Stimulated activated CD8-positive, alpha-beta memory T cell treated with anti-CD3 and anti-CD28 coated beads, Interleukin-4, amount 100 ng/mL, for 24 hours (primary cell): Measurements from ENCODE around the gene OPCML.

Experiments used
- DNase-seq: peaks from one replicate; pipeline ENCODE4 v3.0.0-alpha.2; 2020; ENCODE audit warnings: low read depth

The OPCML gene

DNA sequence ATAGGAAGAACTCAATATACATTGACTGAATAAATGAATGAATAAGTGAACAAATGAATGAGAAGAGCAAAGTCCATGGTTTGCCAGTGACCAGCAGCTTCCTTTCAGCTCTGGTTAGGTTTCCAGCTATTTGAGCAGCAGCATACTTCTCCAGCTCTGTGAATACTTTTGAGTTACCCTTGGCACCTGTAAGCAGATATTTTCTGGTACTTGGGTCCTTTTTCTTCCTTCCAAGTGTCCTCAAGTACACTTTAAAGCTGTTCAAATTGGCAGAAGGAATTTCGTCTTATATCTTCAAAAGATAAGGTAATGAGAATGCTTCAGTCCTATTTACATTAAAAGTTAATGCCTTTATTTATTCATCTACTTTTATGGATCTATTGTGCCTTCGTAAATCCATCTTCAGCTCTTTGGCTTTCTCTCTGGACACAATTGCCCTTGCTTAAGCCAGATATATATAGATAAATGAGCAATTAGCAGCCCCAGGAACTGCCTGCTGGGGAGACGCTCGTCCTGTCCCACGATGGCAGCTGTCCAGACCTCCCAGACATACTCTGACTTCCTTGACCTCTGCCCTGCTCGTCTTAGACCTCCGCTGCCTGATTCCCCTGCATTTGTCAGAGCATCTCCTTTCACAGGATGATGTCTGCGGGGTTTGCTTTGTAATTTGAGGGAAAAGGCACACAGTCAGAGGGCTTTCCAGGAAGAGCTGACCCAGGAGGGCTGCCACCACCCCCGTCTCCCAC is 926.3 kb downstream of the OPCML start:
- DNase-seq = no peak

DNA sequence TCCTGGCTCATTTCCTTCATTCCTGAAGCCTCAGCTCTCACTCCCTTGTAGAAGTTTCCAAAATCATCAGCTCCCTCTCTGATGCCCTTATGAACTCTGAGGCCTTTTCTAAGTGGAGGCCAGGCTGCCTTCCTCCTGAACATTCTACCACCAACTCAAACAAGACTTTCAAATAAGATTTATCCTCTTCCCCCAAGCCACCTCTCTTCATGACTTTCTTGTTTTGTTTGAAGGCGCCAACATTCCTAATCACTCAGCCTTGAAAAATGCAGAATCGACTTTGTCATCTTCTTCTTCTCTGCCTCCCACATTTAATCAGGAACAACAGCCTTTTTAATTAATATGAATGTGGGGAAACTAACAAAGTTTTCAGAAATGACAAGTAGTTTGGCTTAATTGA is 927.9 kb downstream of the OPCML start:
- no peak for DNase-seq

DNA sequence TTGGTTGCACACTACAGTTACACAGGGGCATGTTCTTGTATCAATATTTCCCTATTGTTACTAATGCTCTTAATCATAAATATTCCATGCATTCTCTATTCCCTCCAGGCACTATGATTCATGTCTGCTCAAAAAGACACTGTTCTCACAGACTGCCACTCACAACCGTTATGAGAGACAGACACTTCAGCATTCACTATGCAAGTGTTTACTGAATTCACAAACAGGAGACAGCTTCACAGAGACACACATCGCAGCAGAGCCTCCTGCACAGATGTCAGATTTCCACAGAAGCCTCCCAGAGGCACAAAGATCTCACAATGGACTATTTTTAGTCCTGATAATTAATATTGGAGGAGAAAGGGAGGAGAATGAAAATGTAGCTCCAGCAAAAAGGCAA is 930.4 kb downstream of the OPCML start:
- DNase-seq = no peak

DNA sequence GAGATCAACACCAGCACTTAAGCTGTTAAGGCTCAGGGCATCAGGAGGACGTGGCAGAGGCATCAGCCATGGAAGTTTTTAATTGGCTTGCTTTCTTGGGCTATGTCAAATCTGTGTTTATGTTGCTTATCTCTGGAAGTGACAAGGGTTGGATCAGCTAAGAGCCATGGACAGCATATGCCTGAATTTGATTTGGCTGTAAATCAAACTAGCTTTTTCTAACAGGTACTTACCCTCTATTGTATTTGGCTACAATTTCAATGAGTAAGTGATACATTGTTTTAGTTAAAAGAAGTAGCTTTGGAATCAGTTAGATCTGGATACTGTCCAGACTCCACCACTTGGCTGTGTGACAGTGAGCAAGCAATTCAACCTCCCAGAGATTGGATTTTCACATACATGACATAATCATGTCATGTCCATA is 936.6 kb downstream of the OPCML start:
- DNase-seq = no peak

DNA sequence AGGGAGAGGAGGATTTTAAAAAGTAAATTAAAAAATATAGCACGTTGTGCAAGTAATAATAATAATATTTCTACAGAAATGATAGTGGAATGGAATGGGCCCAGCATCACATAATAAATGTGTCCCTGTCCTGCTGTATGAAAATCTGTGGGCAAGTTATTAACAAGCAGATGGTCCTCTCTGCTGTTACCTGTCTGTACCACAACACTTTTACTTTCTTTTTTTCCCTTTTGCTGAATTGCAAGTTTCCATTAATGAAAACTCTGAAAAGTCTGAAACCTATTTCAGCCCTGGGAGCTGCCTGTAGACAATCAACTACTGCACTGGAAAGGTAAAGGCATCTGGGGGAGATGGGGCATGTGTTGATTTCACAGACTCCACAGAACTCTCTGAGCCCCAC is 937.1 kb downstream of the OPCML start:
- no peak for DNase-seq

DNA sequence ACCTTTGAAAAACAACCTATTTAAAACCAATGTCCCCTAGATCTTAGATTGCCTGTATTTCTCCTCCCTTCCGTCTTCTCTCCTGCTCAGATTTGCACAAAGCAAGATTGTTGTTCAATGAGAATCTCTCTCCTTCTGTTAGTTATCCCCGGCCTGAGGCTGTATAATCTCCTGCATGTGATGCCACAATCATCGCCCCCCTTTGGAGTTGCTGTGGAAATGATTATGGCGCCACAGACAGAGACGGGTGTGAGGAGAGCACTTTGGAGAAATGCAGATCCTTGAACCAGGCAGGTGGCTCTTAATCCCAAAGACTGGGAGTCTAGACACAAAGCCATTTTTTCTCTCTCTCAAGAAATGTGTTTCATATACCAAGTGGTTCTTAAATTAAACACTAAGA is 941.3 kb downstream of the OPCML start:
- no peak for DNase-seq

DNA sequence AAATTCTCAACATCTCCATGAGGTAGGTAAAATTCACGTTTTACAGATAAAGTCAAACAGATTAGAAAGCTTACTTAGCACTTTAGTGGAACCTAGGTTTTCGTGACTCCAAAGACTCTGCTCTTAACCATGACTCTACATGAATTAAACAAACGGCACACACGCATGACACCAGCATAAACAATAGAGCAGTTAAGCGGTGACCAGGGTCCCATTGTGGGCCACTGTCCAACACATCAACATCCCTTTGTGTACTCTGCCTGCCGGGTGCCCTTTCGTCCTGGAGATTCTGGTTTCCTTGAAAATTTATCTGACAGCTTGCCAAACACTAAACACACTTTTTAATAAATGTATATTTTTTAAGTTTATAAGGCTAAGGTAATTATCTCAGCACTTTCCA is 941.7 kb downstream of the OPCML start:
- DNase-seq = no peak

DNA sequence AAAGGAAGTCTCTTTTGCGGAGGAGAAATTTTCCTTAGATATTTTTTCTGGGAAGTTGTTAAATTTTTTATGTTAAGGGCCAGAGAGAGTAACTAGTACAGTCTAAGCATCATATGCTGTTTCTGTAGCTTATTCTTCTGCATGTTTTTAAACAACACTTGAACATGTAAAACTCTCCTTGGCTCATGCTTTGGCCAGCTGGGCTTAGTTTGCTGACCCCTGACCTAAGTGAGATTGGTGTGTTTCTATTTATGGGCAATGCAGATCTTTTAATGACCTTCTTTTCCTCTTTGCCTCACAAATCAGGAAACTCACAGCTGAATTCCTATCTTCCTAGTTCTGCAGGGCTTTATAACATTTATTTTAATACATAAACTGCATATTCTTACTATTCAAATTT is 942.5 kb downstream of the OPCML start:
- no peak for DNase-seq

DNA sequence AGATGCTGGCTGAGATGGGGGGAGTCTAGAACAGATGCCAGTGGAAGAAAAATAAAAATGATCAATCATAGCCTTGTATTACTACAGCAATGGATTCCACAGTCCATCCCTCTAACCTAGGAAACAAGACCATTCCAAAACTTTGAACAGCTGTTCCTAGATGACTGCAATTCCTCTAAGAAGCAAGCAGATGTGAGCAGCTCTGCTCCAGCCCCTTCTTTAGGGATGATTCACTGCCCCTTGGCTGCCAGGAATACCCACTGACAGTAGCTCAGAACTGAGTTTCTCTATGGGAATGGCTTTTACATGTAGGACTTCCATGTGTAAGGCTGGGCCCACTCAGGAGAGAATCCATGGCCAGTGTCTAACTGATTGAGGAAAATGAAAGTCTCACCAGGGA is 943.9 kb downstream of the OPCML start:
- DNase-seq = no peak

DNA sequence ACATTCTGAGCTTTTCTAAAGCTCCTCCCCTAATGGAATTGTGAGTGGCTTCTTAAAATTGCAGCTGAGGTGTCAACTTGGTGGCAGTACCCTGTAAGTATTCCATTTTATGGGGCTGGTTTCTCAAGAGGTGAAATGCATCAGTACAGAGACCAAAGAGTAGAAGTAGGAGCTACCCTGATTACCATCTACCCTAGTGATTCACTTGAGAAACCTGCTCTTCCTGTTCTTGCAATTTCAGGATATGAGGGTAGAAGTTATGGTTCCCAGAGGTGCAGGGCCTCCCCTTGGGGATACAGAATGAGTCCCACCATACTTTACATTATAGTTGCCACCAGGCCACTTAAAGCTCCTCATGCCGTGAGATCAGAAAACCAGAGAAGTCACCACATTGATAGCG is 944.6 kb downstream of the OPCML start:
- DNase-seq = no peak

DNA sequence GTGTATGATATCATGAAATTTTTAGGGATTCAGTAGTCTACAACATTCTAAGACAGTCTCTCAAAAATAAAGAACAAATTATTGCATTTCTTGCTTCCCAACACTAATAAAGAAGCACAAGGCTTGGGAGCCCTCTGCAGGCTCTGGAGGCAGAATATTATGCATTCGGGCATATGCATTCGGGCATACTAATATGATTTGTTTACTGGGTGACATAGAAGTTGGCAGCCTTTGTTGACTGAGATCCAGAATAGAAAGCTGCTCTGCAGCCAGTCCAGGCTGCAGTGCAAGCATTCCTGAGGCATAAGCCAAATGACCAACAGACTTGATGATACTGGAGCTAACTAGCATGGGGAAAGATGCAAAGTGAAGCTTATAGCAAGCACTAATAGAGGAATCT is 945.5 kb downstream of the OPCML start:
- no peak for DNase-seq

DNA sequence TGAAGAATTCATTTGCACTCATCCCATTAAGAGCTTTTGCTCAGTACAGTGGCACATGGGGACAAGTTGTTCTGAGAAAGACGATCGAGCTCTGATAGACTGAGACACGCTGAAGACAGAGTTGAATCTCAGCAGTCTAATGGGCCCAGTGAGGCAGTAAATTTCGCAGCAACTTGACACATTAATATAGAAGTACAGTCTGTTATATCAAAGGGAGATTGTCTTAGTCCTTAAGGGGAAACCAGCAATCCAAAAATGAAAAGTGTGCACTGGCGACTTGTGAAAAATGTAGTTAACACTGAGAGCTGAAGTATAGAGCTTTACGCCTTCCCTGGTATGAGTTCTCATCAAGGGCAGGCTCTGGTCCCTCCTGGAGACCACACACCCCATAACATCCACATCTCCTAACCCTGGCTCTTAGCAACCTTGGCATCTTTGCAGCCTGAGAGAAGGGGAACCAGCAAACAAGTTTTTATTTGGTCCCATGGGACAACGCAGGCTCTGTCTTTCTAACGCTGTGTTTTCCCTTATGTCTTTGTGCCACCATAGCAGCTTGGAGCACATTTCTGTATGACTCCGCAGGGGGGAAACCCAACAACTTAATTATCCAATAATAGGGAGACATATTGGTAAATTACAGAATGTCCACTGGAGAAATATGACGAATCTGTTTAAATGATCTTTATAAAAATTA is 952.5 kb downstream of the OPCML start:
- no peak for DNase-seq

DNA sequence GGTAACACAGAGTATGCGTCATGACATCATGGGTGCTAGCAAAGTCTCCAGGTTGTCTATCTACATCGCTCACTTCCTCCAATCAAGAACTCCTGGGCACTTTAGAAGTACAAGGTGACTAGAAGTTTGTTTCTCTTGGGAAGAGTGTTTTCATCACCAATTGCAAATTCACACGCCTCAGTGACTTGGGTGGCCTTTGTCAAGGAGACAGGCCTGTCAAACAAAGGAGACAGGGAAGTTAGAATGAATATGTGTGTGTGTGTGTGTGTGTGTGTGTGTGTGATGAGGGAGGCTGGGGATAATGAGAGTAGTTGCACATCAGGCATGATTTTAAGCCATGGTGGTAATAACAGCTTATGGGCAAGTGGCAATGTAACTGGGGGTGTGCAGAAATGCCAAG is 953.2 kb downstream of the OPCML start:
- no peak for DNase-seq

DNA sequence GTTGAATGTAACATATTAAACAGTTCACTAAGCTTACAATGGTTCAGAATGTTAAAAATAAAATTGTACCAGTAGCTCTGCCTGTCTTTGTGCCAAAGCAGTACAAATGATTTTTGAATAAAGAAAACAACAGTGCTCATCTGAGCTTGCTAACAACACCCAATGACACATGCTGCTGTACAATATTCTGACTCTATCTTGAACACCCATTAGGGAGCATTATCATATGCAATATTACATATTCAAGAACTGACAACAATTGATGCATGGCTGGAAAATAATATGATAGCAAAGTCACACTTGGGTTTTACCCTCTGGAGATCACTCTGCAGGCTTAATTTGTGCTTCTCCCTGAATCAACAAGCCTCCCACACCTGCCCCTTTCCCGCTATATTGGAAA is 953.7 kb downstream of the OPCML start:
- DNase-seq = no peak

DNA sequence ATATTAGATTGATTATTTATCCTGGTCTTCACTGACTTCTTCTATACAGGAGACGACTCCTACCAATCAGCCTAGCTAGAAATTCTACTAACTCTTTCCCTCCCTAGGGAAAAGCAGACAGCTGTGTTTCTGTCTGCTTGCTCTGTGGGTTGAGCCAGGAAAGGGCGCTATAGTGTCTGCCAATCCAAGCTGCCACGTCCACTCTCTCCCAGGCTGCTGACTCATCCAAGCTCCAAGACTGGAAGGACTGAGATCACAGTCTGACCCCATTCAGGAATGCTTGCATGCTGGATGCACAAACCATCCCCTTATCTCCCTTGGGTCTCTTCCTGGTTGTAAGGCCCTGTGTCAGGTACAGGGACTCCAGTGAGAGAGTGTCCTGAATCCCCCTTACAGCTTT is 955.6 kb downstream of the OPCML start:
- no peak for DNase-seq

DNA sequence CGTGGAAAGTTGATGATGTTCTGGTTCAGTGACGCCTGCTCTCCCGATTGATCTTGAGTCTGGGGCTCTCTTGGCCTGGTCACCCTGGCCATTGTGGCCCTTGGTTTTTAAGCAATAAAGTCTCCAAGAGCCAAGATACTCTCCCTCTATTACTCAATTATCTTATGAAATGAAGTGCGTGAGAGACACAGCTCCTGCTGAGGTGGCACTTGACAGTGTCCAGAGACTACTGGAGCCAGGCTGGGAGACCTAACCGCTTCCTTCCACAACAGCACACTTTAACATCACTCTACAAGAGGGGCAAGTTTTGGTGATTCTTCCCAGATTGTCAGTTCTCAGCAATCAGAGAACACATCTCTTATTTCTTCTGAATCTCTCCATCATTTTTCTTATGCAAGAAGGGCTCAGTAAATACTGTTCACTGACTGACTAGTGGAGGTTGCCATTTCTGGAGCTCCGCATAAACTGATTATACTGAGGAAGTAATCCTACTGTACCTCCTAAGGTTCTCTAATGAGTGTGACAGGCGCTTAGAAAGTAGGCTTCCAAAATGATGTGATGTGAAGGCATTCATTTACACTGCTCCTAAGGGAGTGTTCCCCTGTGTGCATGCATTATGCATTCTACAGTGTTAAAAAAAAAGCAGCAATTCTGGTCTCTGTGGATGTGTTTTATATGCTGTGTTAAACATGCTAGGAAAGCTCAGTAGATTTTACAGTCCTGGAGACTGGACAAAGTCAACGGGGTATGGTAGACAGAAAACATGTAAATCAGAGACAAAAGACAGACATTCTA is 968.0 kb downstream of the OPCML start:
- DNase-seq = no peak

DNA sequence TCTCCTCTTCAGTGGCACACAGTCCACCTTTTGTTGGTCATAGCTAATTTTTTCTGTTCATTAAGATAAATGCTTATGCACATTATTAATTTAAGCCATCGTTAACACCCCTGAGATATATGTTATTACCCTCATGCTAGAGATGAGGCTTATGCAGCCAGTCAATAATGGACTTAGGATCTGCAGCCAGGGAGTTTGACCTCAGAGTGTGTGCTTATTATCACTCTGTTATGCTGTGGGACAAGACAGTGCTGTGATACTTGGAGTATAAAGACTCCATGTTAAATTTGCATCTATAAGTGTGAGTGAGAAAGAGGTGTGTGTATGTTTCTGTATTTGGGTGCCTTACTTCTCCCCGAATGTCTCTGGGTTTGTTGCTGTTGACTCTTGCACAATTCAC is 969.3 kb downstream of the OPCML start:
- DNase-seq = no peak

DNA sequence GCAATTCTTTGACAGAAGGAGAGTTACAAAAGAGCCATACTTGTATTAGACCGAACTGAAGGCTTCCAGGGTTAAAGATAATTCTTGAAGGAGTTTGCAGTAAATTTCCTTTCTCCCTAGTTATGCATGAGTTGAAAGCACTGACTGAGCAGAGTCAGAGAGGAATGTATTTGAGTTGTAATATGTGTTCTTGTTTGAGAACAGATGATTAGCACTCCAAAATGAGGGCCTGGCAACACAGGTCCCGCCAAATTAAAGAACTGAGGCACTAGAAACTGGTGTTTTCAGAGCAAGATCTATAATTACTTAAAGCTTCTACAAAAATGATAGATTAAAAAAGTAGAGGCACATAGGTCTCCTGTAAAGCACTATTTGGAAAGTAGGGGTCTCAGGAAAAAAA is 970.4 kb downstream of the OPCML start:
- no peak for DNase-seq

DNA sequence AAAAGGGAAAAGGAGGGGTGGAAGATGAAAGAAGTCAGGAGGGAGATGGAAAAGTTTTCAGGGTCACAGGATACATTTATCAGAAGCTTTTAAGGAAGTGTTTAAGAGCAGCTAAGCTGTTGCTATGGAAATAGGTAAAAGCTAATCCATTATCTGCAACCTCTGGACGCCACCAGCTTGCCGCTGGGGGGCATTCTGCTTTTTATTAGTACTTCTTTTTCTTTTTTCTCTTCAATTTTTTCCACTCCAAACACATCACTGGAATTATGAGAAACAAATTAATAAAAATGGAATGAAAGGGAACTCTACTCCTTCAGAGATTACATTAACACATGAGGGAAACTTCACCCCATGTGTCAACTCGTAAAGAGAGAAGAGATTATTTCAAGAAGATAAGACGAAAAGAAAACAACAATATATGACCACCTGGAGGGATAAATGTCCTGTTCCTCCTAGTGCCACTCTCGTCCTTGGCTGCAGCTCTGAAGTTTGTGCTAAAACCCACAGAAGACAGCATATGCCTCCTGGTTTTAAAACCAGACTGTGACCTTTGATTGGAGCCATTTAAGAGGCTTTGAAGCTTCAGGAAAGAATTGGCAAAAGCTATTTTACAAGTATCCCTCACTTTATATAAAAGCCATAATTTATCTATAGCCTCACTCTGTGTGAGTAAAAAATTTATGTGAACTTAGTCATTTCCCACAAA is 972.8 kb downstream of the OPCML start:
- DNase-seq = no peak

DNA sequence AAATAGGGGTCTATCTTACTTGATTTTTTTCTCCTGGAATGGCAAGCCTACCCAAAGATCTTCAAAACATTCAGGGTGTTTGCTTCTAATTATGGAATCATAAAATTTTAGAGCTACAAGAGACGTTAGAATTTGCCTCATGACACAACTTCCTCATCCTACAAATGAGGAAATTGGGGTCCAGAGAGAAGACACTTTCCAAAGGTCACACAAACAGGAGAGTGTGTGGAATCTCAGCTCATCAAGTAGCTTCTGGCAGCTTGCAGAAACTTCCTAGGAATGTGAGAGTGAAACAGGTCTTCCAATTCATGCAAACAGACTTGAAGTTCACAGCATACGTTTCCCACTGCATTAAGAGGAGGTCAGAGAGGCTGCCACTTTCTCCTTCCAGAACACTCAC is 976.0 kb downstream of the OPCML start:
- no peak for DNase-seq

DNA sequence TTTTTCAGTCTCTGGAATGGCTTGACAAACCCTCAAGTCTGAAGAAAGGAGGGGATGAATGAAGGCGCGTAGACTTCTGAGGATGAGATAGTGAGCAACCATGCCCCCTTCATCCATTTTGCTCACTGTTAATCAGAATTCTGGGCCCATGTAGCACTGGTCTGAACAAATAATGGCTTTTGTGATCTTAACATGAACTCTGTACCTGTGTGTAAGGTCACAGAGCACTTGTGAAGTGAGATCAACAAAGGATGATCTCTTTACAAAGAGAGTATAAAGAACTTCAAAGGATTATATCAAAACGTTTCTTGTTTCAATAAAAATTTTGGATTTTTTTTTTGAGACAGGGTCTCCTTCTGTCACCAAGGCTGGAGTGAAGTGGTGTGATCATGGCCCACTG is 976.7 kb downstream of the OPCML start:
- no peak for DNase-seq

DNA sequence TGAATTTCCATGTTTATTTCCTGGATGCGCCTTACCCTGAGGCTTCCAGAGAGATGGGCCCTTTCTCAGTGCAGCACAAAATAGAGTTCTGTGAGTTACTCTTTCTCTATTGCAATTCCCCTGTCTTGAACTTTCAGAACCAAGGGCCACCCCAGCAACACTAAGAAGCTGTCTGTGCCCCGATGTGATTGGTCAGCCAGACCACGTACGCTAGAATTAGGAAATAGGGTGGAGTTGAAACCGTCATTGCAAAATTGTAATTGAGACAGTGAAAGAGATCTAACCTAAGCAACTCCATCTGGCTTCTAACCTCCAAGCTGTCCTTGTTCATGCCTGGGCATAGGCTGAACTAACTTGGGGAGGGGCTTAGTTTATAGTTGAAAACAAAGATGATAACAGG is 981.3 kb downstream of the OPCML start:
- no peak for DNase-seq

DNA sequence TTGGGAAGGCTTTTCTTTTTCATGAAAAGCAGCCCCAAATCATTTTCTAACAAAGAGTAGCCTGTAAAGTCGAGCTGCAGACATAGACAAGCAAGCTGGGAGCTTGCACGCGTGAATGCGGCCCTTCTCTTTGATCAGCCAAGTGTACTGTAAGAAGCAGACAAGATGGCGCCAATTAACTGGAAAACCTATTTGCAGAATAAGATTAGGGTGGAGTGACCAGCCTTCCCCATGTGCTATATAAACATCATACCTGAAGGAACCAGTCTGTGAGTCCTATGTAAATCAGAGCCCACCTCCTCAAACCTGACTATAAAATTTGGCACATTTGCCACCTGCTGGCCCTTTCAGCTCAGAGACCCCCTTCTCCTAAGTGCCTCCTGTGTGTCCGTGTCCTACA is 982.7 kb downstream of the OPCML start:
- no peak for DNase-seq
